SU-DHL-6 (cell line): Measurements from ENCODE around the gene SH3RF2.

Experiments used
- CTCF ChIP-seq: fragments of 200-600 bp; sonication (generic); IDR thresholded peaks from one replicate; pipeline ENCODE4 v1.5.1; 2017; ENCODE audit warnings: antibody characterized with exemption, mild to moderate bottlenecking, low read length, moderate library complexity; ENCODE audit not compliant: insufficient read depth, poor library complexity, severe bottlenecking
- EZH2phosphoT487 ChIP-seq: fragments of 200-600 bp; sonication (generic), shearing (Covaris generic); conservative IDR thresholded peaks from 2 replicates; pipeline ENCODE4 v1.6.1; 2018; ENCODE audit warnings: mild to moderate bottlenecking, antibody characterized with exemption, low read length, moderate library complexity, mixed read lengths

GRCh38 chr5:146005264-146005663, 68.9 kb downstream of the SH3RF2 start:
- TF ChIP-seq CTCF: no peak
- TF ChIP-seq EZH2phosphoT487: no peak
